ENCODE measurements around the gene SCML2.

SCML2 gene

GRCh38 chrX:18291006-18291545, 63.4 kb downstream of the SCML2 start:
- no CpG with 5 or more reads among the region's 7 CpGs for WGBS (ENCODE audit: extremely low coverage, insufficient coverage, insufficient read length)

DNA sequence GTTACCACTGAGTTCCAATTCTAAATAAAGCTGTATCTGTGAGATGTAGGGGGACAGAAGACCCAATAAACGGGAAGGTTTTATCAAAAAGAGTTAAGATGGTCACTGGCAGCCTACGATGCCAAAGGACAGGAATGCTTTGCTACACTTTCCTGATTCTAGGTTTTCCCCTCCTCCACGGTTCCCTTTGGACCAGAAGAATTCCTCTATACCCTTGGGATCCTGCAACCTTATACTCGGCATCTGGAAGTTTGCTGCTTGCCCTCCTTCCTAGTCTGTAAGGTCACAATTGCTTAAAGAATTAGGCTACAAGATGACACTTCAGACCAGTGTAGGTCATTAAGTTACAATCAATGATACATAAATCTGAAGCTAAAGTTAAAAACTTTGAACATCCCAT, 64.3 kb downstream of the SCML2 start:
- no peak overlapping the region for H4K91ac ChIP-seq (ENCODE audit: low read depth, low read length)
- no peak overlapping the region for H2BK120ac ChIP-seq (ENCODE audit: insufficient read depth, low read length, poor library complexity)
- no peak overlapping the region for H3K9ac ChIP-seq (ENCODE audit: low read length)
- H3K23ac ChIP-seq (ENCODE audit: low read length), result no peak overlapping the region
- H3K18ac ChIP-seq (ENCODE audit: low read length), result no peak overlapping the region
- H3K14ac ChIP-seq (ENCODE audit: low read length), result no peak overlapping the region
- H3K36me3 ChIP-seq (ENCODE audit: control insufficient read depth in 1 of 2, insufficient read depth in 2 of 2, low read length in 2 of 2), result no peaks in the 10 kb centered on the region
- no peak overlapping the region for H4K8ac ChIP-seq (ENCODE audit: low read depth, low read length)
- no peak overlapping the region for H4K12ac ChIP-seq (ENCODE audit: low read depth, low read length)
- H2AFZ ChIP-seq (ENCODE audit: insufficient read depth, low read length, poor library complexity), result no peak overlapping the region
- no peak overlapping the region for H2BK12ac ChIP-seq (ENCODE audit: low read length)
- H2BK5ac ChIP-seq (ENCODE audit: low read depth, low read length, poor library complexity), result no peak overlapping the region
- DNase-seq, result no peak
- H3K9me3 ChIP-seq (ENCODE audit: insufficient read depth, low read depth, low read length), result no peaks in the 10 kb centered on the region
- H3K4me3 ChIP-seq (ENCODE audit: low read depth, low read length), result no peak overlapping the region
- H3K4me2 ChIP-seq (ENCODE audit: low read length), result no peak overlapping the region
- no peak overlapping the region for H3K4ac ChIP-seq (ENCODE audit: low read depth, low read length)
- no peak overlapping the region for H3K27ac ChIP-seq (ENCODE audit: low read depth, low read length)
- no peaks in the 10 kb centered on the region for H3K4me1 ChIP-seq (ENCODE audit: control insufficient read depth in 1 of 2, insufficient read depth in 2 of 2, low read length in 2 of 2)
- no peaks in the 10 kb centered on the region for H3K79me1 ChIP-seq (ENCODE audit: low read length)
- H3K27me3 ChIP-seq (ENCODE audit: insufficient read depth, low read length), result no peaks in the 10 kb centered on the region
- WGBS (ENCODE audit: extremely low coverage, insufficient coverage, insufficient read length), result no CpG with 5 or more reads among the region's 4 CpGs
- H2AK5ac ChIP-seq (ENCODE audit: low read length), result no peak overlapping the region
- H3K79me2 ChIP-seq (ENCODE audit: control insufficient read depth, insufficient read depth, low read length, poor library complexity), result no peaks in the 10 kb centered on the region

More at GRCh38 chrX:18291006-18291545, 63.4 kb downstream of the SCML2 start:
- no peak overlapping the region for H3K4me3 ChIP-seq (ENCODE audit: low read depth, low read length)
- H3K18ac ChIP-seq (ENCODE audit: low read length), result no peak overlapping the region
- no peaks in the 10 kb centered on the region for H3K4me1 ChIP-seq (ENCODE audit: control insufficient read depth in 1 of 2, insufficient read depth in 2 of 2, low read length in 2 of 2)
- no peak overlapping the region for H3K4ac ChIP-seq (ENCODE audit: low read depth, low read length)
- H3K14ac ChIP-seq (ENCODE audit: low read length), result no peak overlapping the region
- H3K27me3 ChIP-seq (ENCODE audit: insufficient read depth, low read length), result no peaks in the 10 kb centered on the region
- no peak overlapping the region for H3K4me2 ChIP-seq (ENCODE audit: low read length)
- no peaks in the 10 kb centered on the region for H3K79me2 ChIP-seq (ENCODE audit: control insufficient read depth, insufficient read depth, low read length, poor library complexity)
- no peak overlapping the region for H3K27ac ChIP-seq (ENCODE audit: low read depth, low read length)
- H4K91ac ChIP-seq (ENCODE audit: low read depth, low read length), result no peak overlapping the region
- no peak overlapping the region for H2AK5ac ChIP-seq (ENCODE audit: low read length)
- no peak for DNase-seq
- no peak overlapping the region for H2BK12ac ChIP-seq (ENCODE audit: low read length)
- H2BK5ac ChIP-seq (ENCODE audit: low read depth, low read length, poor library complexity), result no peak overlapping the region
- H4K12ac ChIP-seq (ENCODE audit: low read depth, low read length), result no peak overlapping the region
- H4K8ac ChIP-seq (ENCODE audit: low read depth, low read length), result no peak overlapping the region
- no peak overlapping the region for H2AFZ ChIP-seq (ENCODE audit: insufficient read depth, low read length, poor library complexity)
- no peak overlapping the region for H3K9ac ChIP-seq (ENCODE audit: low read length)
- no peak overlapping the region for H2BK120ac ChIP-seq (ENCODE audit: insufficient read depth, low read length, poor library complexity)
- no peaks in the 10 kb centered on the region for H3K36me3 ChIP-seq (ENCODE audit: control insufficient read depth in 1 of 2, insufficient read depth in 2 of 2, low read length in 2 of 2)
- H3K9me3 ChIP-seq (ENCODE audit: insufficient read depth, low read depth, low read length), result no peaks in the 10 kb centered on the region
- no peak overlapping the region for H3K23ac ChIP-seq (ENCODE audit: low read length)
- H3K79me1 ChIP-seq (ENCODE audit: low read length), result no peaks in the 10 kb centered on the region

DNA sequence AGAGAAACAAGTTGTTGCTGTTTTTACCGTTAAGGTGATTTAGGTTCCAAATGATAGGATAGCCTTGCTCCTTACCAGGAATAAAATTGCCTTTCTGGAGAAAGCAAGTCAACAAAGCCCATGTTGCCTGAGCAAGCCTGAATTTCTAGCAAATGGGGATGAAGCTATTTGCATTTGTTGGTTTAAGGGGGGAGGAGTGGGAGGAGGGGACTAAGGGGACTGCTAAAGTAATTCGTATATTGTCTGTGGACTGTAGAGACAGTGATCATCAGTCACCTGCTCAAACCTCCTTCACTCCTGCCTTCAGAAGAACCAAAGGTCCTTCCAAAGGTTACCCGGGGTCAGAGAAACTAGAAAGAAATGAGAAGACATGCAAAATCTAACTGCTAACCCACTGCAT, 65.8 kb downstream of the SCML2 start:
- H4K12ac ChIP-seq (ENCODE audit: low read depth, low read length), result no peak overlapping the region
- no peak overlapping the region for H3K4me2 ChIP-seq (ENCODE audit: low read length)
- H3K36me3 ChIP-seq (ENCODE audit: control insufficient read depth in 1 of 2, insufficient read depth in 2 of 2, low read length in 2 of 2), result no peaks in the 10 kb centered on the region
- no peaks in the 10 kb centered on the region for H3K79me1 ChIP-seq (ENCODE audit: low read length)
- H3K9me3 ChIP-seq (ENCODE audit: insufficient read depth, low read depth, low read length), result no peaks in the 10 kb centered on the region
- no CpG with 5 or more reads among the region's 3 CpGs for WGBS (ENCODE audit: extremely low coverage, insufficient coverage, insufficient read length)
- no peak overlapping the region for H4K91ac ChIP-seq (ENCODE audit: low read depth, low read length)
- no peak overlapping the region for H2AFZ ChIP-seq (ENCODE audit: insufficient read depth, low read length, poor library complexity)
- H2BK120ac ChIP-seq (ENCODE audit: insufficient read depth, low read length, poor library complexity), result no peak overlapping the region
- no peak overlapping the region for H3K18ac ChIP-seq (ENCODE audit: low read length)
- H3K4me3 ChIP-seq (ENCODE audit: low read depth, low read length), result no peak overlapping the region
- H3K4me1 ChIP-seq (ENCODE audit: control insufficient read depth in 1 of 2, insufficient read depth in 2 of 2, low read length in 2 of 2), result no peaks in the 10 kb centered on the region
- no peak overlapping the region for H3K27ac ChIP-seq (ENCODE audit: low read depth, low read length)
- H3K14ac ChIP-seq (ENCODE audit: low read length), result no peak overlapping the region
- no peak overlapping the region for H2BK5ac ChIP-seq (ENCODE audit: low read depth, low read length, poor library complexity)
- no peak overlapping the region for H2AK5ac ChIP-seq (ENCODE audit: low read length)
- no peak overlapping the region for H4K8ac ChIP-seq (ENCODE audit: low read depth, low read length)
- H3K4ac ChIP-seq (ENCODE audit: low read depth, low read length), result no peak overlapping the region
- H2BK12ac ChIP-seq (ENCODE audit: low read length), result no peak overlapping the region
- no peak for DNase-seq
- H3K79me2 ChIP-seq (ENCODE audit: control insufficient read depth, insufficient read depth, low read length, poor library complexity), result no peaks in the 10 kb centered on the region
- no peak overlapping the region for H3K9ac ChIP-seq (ENCODE audit: low read length)
- no peaks in the 10 kb centered on the region for H3K27me3 ChIP-seq (ENCODE audit: insufficient read depth, low read length)
- H3K23ac ChIP-seq (ENCODE audit: low read length), result no peak overlapping the region

- H4K91ac ChIP-seq (ENCODE audit: low read depth, low read length), result no peak overlapping the region
- H3K4me2 ChIP-seq (ENCODE audit: low read length), result no peak overlapping the region
- WGBS (ENCODE audit: extremely low coverage, insufficient coverage, insufficient read length), result no CpG with 5 or more reads among the region's 3 CpGs
Measured at GRCh38 chrX:18286322-18286831, 68.1 kb downstream of the SCML2 start.

More at GRCh38 chrX:18286322-18286831, 68.1 kb downstream of the SCML2 start:
- Histone ChIP-seq H3K4me1 (ENCODE audit: control insufficient read depth in 1 of 2, insufficient read depth in 2 of 2, low read length in 2 of 2) (no peaks in the 10 kb centered on the region), H3K9ac (ENCODE audit: low read length) (no peak overlapping the region), H3K4me3 (ENCODE audit: low read depth, low read length) (no peak overlapping the region), H3K27ac (ENCODE audit: low read depth, low read length) (no peak overlapping the region), H3K79me1 (ENCODE audit: low read length) (no peaks in the 10 kb centered on the region), H3K14ac (ENCODE audit: low read length) (no peak overlapping the region), H2AK5ac (ENCODE audit: low read length) (no peak overlapping the region), H3K27me3 (ENCODE audit: insufficient read depth, low read length) (no peaks in the 10 kb centered on the region), H3K79me2 (ENCODE audit: control insufficient read depth, insufficient read depth, low read length, poor library complexity) (no peaks in the 10 kb centered on the region), H3K18ac (ENCODE audit: low read length) (no peak overlapping the region), H3K4ac (ENCODE audit: low read depth, low read length) (no peak overlapping the region), H4K8ac (ENCODE audit: low read depth, low read length) (no peak overlapping the region), H4K12ac (ENCODE audit: low read depth, low read length) (no peak overlapping the region), H3K36me3 (ENCODE audit: control insufficient read depth in 1 of 2, insufficient read depth in 2 of 2, low read length in 2 of 2) (no peaks in the 10 kb centered on the region), H3K9me3 (ENCODE audit: insufficient read depth, low read depth, low read length) (no peaks in the 10 kb centered on the region), H2BK5ac (ENCODE audit: low read depth, low read length, poor library complexity) (no peak overlapping the region), H2BK12ac (ENCODE audit: low read length) (no peak overlapping the region), H2BK120ac (ENCODE audit: insufficient read depth, low read length, poor library complexity) (no peak overlapping the region), H2AFZ (ENCODE audit: insufficient read depth, low read length, poor library complexity) (no peak overlapping the region), H3K23ac (ENCODE audit: low read length) (no peak overlapping the region)
- no peak for DNase-seq

All from trophoblast cell (in vitro differentiated cells and primary cell).